ENCODE data around the gene VGF.

VGF gene

DNA sequence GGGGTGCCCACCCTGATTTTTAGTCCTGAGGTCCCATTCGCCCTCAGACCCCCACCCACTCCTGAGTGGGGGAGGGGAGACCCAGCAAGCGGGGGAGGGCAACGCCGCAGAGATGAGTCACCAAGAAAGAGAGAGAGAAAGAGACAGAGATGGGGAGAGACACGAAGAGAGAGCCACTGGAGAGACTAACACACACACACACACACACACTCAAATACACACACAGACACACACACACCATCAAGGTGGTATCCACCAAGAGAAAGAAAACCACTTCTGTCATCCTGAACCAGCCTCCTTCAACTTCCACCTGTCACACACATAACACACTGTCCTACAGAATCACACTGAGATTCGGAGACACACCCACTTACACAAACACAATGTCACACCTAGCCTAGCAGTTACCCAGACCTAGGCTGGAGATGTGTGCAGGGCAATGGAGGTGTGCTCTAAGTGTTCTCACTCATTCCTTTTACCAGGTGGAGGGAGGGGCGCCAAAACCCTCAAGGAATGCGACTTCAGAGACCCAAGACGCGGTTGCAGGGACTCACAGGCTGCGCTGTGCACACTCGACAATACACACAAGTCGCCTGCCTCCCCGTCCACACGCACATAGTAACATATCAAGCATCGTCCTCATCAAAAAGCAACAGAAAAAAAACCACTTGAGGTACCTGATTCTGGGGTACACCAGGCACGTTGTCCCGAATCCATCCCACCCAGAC is 3.9 kb upstream of the VGF start:
- no peaks in the 10 kb centered on the region for H3K9me3 ChIP-seq (ENCODE audit: control insufficient read depth, insufficient read depth, low read depth, low read length)
- no peak overlapping the region for H3K27ac ChIP-seq (ENCODE audit: extremely low read depth, low read depth, low read length)
- CTCF ChIA-PET = interaction anchor here (0.6 to 2.7 kb wide), 5 partner anchors 16 to 25 kb away, joined by 3 to 40 read pairs (median 9); no protein-coding TSS in a partner anchor
- no peak overlapping the region for H3K4me3 ChIP-seq (ENCODE audit: low read depth, low read length)
- peaks cover 20% of the 10 kb centered on the region for H3K4me1 ChIP-seq (ENCODE audit: control insufficient read depth, insufficient read depth, low read length)
- H3K36me3 ChIP-seq (ENCODE audit: control insufficient read depth in 2 of 2, insufficient read depth in 1 of 2, low read length in 2 of 2) = no peaks in the 10 kb centered on the region
- POLR2A ChIA-PET = no interaction called here
- no peak for TF ChIP-seq ZNF174 (tag by site-specific recombination; IDR thresholded peaks at IDR 0.05)
- TF ChIP-seq ZNF404 (tag by site-specific recombination; IDR thresholded peaks at IDR 0.05) = no peak
- no peak for TF ChIP-seq ZNF596 (tag by site-specific recombination; IDR thresholded peaks at IDR 0.05)
- no peak; the same call in 1 of the 2 replicates for TF ChIP-seq ZNF521 (tag by site-specific recombination; IDR thresholded peaks at IDR 0.05)
- no peak for TF ChIP-seq ZNF707 (tag by site-specific recombination; IDR thresholded peaks at IDR 0.05)
- TF ChIP-seq ZNF248 (tag by site-specific recombination; IDR thresholded peaks at IDR 0.05) = no peak
- TF ChIP-seq, protein P1, sequence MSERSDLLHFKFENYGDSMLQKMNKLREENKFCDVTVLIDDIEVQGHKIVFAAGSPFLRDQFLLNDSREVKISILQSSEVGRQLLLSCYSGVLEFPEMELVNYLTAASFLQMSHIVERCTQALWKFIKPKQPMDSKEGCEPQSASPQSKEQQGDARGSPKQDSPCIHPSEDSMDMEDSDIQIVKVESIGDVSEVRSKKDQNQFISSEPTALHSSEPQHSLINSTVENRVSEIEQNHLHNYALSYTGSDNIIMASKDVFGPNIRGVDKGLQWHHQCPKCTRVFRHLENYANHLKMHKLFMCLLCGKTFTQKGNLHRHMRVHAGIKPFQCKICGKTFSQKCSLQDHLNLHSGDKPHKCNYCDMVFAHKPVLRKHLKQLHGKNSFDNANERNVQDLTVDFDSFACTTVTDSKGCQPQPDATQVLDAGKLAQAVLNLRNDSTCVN (tag by site-specific recombination; optimal IDR thresholded peaks at IDR 0.05) = no peak
- no peak for TF ChIP-seq SP3 (tag by site-specific recombination; IDR thresholded peaks at IDR 0.05)
- TF ChIP-seq ZNF266 (tag by site-specific recombination; IDR thresholded peaks at IDR 0.05; ENCODE audit: low read depth) = no peak; the same call in 1 of the 2 replicates
- peak; percentile 51 for TF ChIP-seq KLF17 (tag by site-specific recombination; IDR thresholded peaks at IDR 0.05)
- no peak for TF ChIP-seq ZNF544 (tag by site-specific recombination; IDR thresholded peaks at IDR 0.05)
- no peak for TF ChIP-seq ZNF274 (IDR thresholded peaks at IDR 0.05; ENCODE audit: low read length)
- TF ChIP-seq ZNF274 (tag by site-specific recombination; IDR thresholded peaks at IDR 0.05; ENCODE audit: borderline replicate concordance) = no peak
- TF ChIP-seq ZNF280D (tag by site-specific recombination; IDR thresholded peaks at IDR 0.05) = peak; percentile 66
- TF ChIP-seq GLIS2 (tag by site-specific recombination; IDR thresholded peaks at IDR 0.05) = peak; percentile 46
- TF ChIP-seq IKZF3 (tag by site-specific recombination; IDR thresholded peaks at IDR 0.05) = no peak
- no peak for TF ChIP-seq ZNF571 (tag by site-specific recombination; IDR thresholded peaks at IDR 0.05)
- no peak for TF ChIP-seq ZNF549 (tag by site-specific recombination; IDR thresholded peaks at IDR 0.05)
- no peak for TF ChIP-seq ZBTB20 (tag by site-specific recombination; IDR thresholded peaks at IDR 0.05)
- TF ChIP-seq ZNF112 (tag by site-specific recombination; IDR thresholded peaks at IDR 0.05) = no peak
- peak; percentile 91 for TF ChIP-seq KLF8 (tag by site-specific recombination; IDR thresholded peaks at IDR 0.05)
- TF ChIP-seq, protein P2, sequence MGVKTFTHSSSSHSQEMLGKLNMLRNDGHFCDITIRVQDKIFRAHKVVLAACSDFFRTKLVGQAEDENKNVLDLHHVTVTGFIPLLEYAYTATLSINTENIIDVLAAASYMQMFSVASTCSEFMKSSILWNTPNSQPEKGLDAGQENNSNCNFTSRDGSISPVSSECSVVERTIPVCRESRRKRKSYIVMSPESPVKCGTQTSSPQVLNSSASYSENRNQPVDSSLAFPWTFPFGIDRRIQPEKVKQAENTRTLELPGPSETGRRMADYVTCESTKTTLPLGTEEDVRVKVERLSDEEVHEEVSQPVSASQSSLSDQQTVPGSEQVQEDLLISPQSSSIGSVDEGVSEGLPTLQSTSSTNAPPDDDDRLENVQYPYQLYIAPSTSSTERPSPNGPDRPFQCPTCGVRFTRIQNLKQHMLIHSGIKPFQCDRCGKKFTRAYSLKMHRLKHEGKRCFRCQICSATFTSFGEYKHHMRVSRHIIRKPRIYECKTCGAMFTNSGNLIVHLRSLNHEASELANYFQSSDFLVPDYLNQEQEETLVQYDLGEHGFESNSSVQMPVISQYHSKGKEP (tag by site-specific recombination; IDR thresholded peaks at IDR 0.05) = no peak
- no peak for TF ChIP-seq ZNF140 (tag by site-specific recombination; IDR thresholded peaks at IDR 0.05)
- no peak for TF ChIP-seq ZNF184 (tag by site-specific recombination; IDR thresholded peaks at IDR 0.05)
- TF ChIP-seq ZNF518A (tag by site-specific recombination; conservative IDR thresholded peaks at IDR 0.05; ENCODE audit: low read depth) = no peak
- no peak for TF ChIP-seq ZNF624 (tag by site-specific recombination; IDR thresholded peaks at IDR 0.05)
- TF ChIP-seq PRDM1 (tag by site-specific recombination; IDR thresholded peaks at IDR 0.05) = peak; percentile 78

All from HEK293 (cell line).